ENCODE measurements around the gene HS6ST2.

GRCh38 chrX:132986556-132986955 is 28.1 kb upstream of the HS6ST2 start:
- TF ChIP-seq CTCF (IDR thresholded peaks at IDR 0.05), result no peak
- TF ChIP-seq POLR2AphosphoS5 (IDR thresholded peaks at IDR 0.05; ENCODE audit: low read depth, low read length), result no peak
- TF ChIP-seq TCF7L2 (IDR thresholded peaks at IDR 0.05; ENCODE audit: low read depth, low read length), result no peak
- no peak for TF ChIP-seq SIN3A (IDR thresholded peaks at IDR 0.05; ENCODE audit: borderline replicate concordance, insufficient read depth, low read depth, low read length)
